Left forelimb (tissue), 1 donor: ENCODE data around the gene SUPT5H.

ENCODE experiments used
- DNase-seq: peaks from one replicate; pipeline ENCODE4 v3.0.0-alpha.2; 2018; ENCODE audit warnings: low spot score

SUPT5H gene

GRCh38 chr19:39520541-39521484 is 75.4 kb downstream of the SUPT5H start:
- peak; percentile 33 for DNase-seq

DNA sequence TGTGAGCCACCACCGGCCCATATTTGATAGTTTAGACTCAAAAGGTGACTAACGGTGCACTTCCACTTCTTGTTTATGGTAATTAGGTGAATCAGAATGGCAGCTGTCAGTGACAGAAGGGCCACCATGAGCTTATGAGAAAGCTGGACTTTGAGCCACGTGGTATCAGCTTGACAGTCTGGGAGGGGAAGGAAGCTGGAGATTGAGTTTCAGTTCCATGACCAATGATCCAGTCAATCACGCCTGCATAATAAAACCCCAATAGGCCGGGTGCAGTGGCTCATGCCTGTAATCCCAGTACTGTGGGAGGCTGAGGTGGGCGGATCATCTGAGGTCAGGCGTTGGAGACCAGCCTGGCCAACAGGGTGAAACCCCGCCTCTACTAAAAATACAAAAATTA is 79.1 kb downstream of the SUPT5H start:
- DNase-seq: peak; percentile 9

DNA sequence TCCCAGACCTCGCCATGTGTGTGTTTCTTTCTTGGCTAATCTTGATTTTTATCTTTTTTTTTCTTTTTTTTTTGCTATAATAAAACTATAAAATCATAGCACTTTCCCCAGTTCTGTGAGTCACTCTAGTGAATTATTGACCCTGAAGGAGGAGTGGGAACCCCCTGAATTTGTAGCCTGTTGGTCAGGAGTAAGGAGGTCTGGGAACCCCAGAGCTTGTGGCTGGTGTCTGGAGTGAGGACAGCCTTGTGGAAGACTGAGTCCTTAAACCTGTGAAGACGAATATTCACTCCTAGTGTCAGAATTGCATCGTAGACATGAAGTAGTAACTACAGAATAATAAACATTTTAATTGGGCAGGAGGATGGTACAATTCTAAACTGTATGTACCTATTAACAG is 79.8 kb downstream of the SUPT5H start:
- peak; percentile 1 for DNase-seq
